Neural progenitor cell (in vitro differentiated cells): ENCODE measurements around the gene GRN.
"Not testable (repeated sequence)": the region's sequence is repeated elsewhere in the genome, so short reads cannot be mapped to it uniquely, and the experiment has no call there.

Source experiments
- CTCF ChIP-seq: fragments of 200-600 bp; sonication (generic); IDR thresholded peaks from 2 replicates; pipeline ENCODE4 v1.5.1; 2017; ENCODE audit warnings: antibody characterized with exemption, mild to moderate bottlenecking
- EZH2 ChIP-seq: fragments of 200-600 bp; sonication (generic); IDR thresholded peaks from 2 replicates; pipeline ENCODE4 v1.6.1; 2017; ENCODE audit warnings: antibody characterized with exemption, mild to moderate bottlenecking, moderate library complexity
- EZH2phosphoT487 ChIP-seq: fragments of 200-600 bp; sonication (generic); IDR thresholded peaks from 2 replicates; pipeline ENCODE4 v1.6.1; 2017; ENCODE audit warnings: antibody characterized with exemption

DNA sequence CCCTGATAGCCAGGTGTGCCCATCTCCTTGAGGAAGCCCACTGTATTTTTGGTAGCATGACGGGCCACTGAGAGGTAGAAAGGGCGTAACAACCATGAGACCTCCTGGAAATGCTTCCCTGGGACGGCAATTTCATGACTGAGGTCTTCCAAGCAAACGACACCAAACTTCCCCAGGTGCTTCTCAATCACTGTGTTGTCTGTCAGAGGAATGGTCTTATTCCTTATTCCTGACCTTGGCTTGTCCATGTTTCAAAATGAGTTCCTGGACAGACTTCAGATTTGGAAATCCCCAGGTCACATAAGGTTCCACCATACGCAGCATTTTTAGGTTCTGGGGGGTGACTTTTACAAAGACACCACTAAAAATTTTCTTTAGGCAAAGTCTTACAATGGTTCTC is 19.9 kb downstream of the GRN start:
- not testable (repeated sequence) for TF ChIP-seq CTCF, EZH2, EZH2phosphoT487
